ENCODE results near the gene HP1BP3. TPM values are rescaled to one million over a fixed set of nuclear protein-coding genes. Genes with fewer than 3 reads are reported as not detected.

HP1BP3 gene, protein sequence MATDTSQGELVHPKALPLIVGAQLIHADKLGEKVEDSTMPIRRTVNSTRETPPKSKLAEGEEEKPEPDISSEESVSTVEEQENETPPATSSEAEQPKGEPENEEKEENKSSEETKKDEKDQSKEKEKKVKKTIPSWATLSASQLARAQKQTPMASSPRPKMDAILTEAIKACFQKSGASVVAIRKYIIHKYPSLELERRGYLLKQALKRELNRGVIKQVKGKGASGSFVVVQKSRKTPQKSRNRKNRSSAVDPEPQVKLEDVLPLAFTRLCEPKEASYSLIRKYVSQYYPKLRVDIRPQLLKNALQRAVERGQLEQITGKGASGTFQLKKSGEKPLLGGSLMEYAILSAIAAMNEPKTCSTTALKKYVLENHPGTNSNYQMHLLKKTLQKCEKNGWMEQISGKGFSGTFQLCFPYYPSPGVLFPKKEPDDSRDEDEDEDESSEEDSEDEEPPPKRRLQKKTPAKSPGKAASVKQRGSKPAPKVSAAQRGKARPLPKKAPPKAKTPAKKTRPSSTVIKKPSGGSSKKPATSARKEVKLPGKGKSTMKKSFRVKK
- total RNA-seq: 100 to 1,000 TPM; 226 to 240 TPM

DNA sequence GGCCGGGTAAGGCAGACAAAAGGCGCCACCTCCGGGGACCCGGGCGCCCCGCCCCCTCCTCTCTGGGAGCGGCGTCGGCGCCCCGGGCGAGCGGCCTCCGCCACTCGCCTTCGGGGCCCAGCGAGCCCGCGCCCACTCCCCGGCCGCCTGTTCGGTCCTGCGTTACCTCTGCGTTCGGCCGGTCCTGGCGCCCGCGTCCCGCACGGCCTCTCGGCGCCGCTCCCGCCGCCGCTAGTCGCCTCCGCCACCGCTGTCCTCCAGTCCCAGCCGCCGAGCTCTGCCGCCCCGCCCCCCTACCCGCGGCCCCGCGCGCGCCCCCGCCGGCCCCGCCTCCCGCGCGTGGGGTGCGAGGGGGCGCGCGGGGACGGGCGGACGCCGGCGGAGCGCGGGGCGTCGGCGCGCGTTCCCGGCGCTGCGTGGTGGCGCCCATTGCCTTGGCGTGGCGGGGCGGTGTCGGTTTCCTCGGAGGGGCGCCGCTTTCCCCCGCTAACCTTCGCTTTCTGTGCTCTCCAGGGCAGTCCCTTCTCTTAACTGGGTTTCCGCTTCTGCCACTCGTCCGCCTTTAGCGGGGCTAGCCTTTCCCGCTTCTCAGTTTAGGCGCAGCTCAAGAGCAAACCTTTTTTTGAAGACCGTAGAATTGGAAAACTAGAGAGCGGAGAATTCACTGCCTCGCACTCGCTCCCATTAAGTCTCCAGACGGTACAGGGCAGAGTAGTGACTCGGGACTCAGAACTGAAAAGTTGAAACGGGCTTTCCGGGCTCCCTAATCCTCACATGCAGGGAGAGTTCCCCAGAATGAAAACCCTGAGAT is at the start of gene HP1BP3:
Gene HP1BP3, minus strand, starts transcription at position 279 of the 811 bp plus-strand sequence. CDS start 6,867 bp downstream, outside the sequence.
- peaks cover 27% of the 10 kb centered on the region for H3K4me1 Mint-ChIP-seq (ENCODE audit: low read depth)
- peak; percentile 74 for DNase-seq
- peak within 1 kb of the TSS; percentile 87 for H3K4me3 Mint-ChIP-seq
- CTCF ChIA-PET: interaction anchor here (0.6 to 1.2 kb wide), 6 partner anchors 10 to 406 kb away, joined by 3 to 5 read pairs (median 3); no protein-coding TSS in a partner anchor
- H3K9me3 Mint-ChIP-seq: no peaks in the 10 kb centered on the region
- intact Hi-C loops (cut with micrococcal nuclease): loop anchor here (2.0 kb wide), 2 partner anchors 506 to 558 kb away; no protein-coding TSS in a partner anchor
- peak within 1 kb of the TSS; percentile 94 for H3K27ac Mint-ChIP-seq
- H3K27me3 Mint-ChIP-seq (ENCODE audit: low read depth): peaks cover 2% of the 10 kb centered on the region
- peaks cover 6% of the 10 kb centered on the region for H3K36me3 Mint-ChIP-seq (ENCODE audit: low read depth)

- Mint-ChIP-seq H3K4me3 (no peak overlapping the region), H3K9me3 (no peaks in the 10 kb centered on the region), H3K36me3 (ENCODE audit: low read depth) (peaks cover 23% of the 10 kb centered on the region), H3K27ac (no peak overlapping the region), H3K27me3 (ENCODE audit: low read depth) (no peaks in the 10 kb centered on the region), H3K4me1 (ENCODE audit: low read depth) (no peaks in the 10 kb centered on the region)
- no peak for DNase-seq
- CTCF ChIA-PET: no interaction called here
- intact Hi-C loops (cut with micrococcal nuclease): no loop called here
Measured at GRCh38 chr1:20836230-20836629, 49.1 kb upstream of the HP1BP3 start.

DNA sequence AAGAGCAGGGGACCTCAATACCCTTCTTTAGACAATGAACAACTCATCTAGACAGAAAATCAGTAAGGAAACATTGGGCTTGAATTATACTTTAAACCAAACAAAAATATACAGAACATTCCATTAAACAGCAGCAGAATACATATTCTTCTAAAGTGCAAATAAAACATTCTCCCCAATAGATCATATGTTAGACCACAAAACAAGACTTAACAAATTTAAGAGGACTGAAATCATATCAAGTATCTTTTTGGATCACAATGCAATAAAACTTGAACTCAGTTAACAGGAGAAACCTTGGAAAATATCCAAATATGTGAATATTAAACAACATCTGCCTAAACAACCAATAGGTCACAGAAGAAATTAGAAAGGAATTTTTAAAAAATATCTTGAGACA is 47.7 kb upstream of the HP1BP3 start:
- Mint-ChIP-seq H3K27me3 (ENCODE audit: low read depth) (no peaks in the 10 kb centered on the region), H3K4me3 (no peak overlapping the region), H3K36me3 (ENCODE audit: low read depth) (peaks cover 19% of the 10 kb centered on the region), H3K27ac (no peak overlapping the region), H3K4me1 (ENCODE audit: low read depth) (no peaks in the 10 kb centered on the region), H3K9me3 (no peaks in the 10 kb centered on the region)
- no peak for DNase-seq
- CTCF ChIA-PET: no interaction called here
- intact Hi-C loops (cut with micrococcal nuclease): no loop called here

GRCh38 chr1:20834192-20834591 is 47.1 kb upstream of the HP1BP3 start:
- intact Hi-C loops (cut with micrococcal nuclease): no loop called here
- CTCF ChIA-PET: no interaction called here
- peaks cover 19% of the 10 kb centered on the region for H3K36me3 Mint-ChIP-seq (ENCODE audit: low read depth)
- no peak for DNase-seq
- H3K4me1 Mint-ChIP-seq (ENCODE audit: low read depth): no peaks in the 10 kb centered on the region
- no peak overlapping the region for H3K4me3 Mint-ChIP-seq
- H3K27me3 Mint-ChIP-seq (ENCODE audit: low read depth): no peaks in the 10 kb centered on the region
- no peaks in the 10 kb centered on the region for H3K9me3 Mint-ChIP-seq
- no peak overlapping the region for H3K27ac Mint-ChIP-seq

DNA sequence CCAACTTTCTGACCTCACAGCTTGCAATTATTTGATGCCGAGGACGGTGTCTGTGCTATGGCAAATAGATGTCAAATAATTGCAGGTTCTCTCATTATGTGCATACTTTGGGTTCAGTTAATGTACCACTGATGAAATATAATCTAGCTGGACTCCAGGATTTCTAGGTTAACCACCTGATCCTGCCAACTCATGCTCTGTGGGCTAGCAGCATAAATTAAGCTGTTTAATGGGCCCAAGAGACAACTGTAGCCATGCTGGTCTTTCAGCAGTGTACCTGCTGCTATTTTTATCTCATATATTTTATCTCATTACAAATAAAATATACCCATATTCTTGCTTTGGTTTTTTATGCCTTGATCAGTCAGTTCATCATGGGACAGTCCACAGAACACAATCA is 43.3 kb upstream of the HP1BP3 start:
- no peaks in the 10 kb centered on the region for H3K9me3 Mint-ChIP-seq
- intact Hi-C loops (cut with micrococcal nuclease): no loop called here
- peaks cover 20% of the 10 kb centered on the region for H3K36me3 Mint-ChIP-seq (ENCODE audit: low read depth)
- CTCF ChIA-PET: interaction anchor here (0.6 to 1.0 kb wide), 2 partner anchors 134 to 312 kb away, joined by 3 read pairs; no protein-coding TSS in a partner anchor
- no peaks in the 10 kb centered on the region for H3K4me1 Mint-ChIP-seq (ENCODE audit: low read depth)
- H3K27ac Mint-ChIP-seq: no peak overlapping the region
- DNase-seq: no peak
- no peak overlapping the region for H3K4me3 Mint-ChIP-seq
- H3K27me3 Mint-ChIP-seq (ENCODE audit: low read depth): no peaks in the 10 kb centered on the region

DNA sequence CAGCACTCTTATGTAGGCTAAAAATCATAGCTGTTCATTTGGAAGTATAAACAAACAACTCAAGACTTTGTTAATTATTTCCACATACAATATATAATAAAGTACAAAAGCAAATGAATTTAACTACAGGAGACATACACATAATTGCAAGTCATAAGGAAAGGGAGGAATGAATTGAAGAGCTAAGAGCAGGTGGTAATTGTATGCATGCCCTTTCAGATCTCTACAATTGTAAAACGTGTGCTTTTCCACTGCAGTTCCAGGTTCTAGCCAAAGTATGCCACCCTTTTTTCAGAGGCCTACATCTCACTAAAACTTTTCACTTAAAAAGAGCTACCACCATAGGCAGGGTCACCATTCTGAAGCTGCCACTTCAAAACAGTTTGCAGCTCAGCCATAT is 42.8 kb upstream of the HP1BP3 start:
- Mint-ChIP-seq H3K4me3 (no peak overlapping the region), H3K9me3 (no peaks in the 10 kb centered on the region), H3K27me3 (ENCODE audit: low read depth) (no peaks in the 10 kb centered on the region), H3K27ac (no peak overlapping the region), H3K4me1 (ENCODE audit: low read depth) (no peaks in the 10 kb centered on the region), H3K36me3 (ENCODE audit: low read depth) (peaks cover 18% of the 10 kb centered on the region)
- no peak for DNase-seq
- intact Hi-C loops (cut with micrococcal nuclease): no loop called here
- CTCF ChIA-PET: interaction anchor here (1.0 kb wide), 1 partner anchor 133 kb away, joined by 3 read pairs; no protein-coding TSS in a partner anchor

GRCh38 chr1:20829531-20829930 is 42.4 kb upstream of the HP1BP3 start:
- no peaks in the 10 kb centered on the region for H3K27me3 Mint-ChIP-seq (ENCODE audit: low read depth)
- no peak overlapping the region for H3K4me3 Mint-ChIP-seq
- H3K4me1 Mint-ChIP-seq (ENCODE audit: low read depth): no peaks in the 10 kb centered on the region
- H3K9me3 Mint-ChIP-seq: no peaks in the 10 kb centered on the region
- H3K27ac Mint-ChIP-seq: no peak overlapping the region
- DNase-seq: no peak
- H3K36me3 Mint-ChIP-seq (ENCODE audit: low read depth): peaks cover 15% of the 10 kb centered on the region
- intact Hi-C loops (cut with micrococcal nuclease): no loop called here
- CTCF ChIA-PET: interaction anchor here (1.0 kb wide), 1 partner anchor 133 kb away, joined by 3 read pairs; no protein-coding TSS in a partner anchor

GRCh38 chr1:20823845-20824244 is 36.7 kb upstream of the HP1BP3 start:
- H3K27me3 Mint-ChIP-seq (ENCODE audit: low read depth): no peaks in the 10 kb centered on the region
- no peaks in the 10 kb centered on the region for H3K9me3 Mint-ChIP-seq
- CTCF ChIA-PET: no interaction called here
- peaks cover 16% of the 10 kb centered on the region for H3K36me3 Mint-ChIP-seq (ENCODE audit: low read depth)
- intact Hi-C loops (cut with micrococcal nuclease): no loop called here
- no peaks in the 10 kb centered on the region for H3K4me1 Mint-ChIP-seq (ENCODE audit: low read depth)
- no peak overlapping the region for H3K4me3 Mint-ChIP-seq
- H3K27ac Mint-ChIP-seq: no peak overlapping the region
- no peak for DNase-seq

DNA sequence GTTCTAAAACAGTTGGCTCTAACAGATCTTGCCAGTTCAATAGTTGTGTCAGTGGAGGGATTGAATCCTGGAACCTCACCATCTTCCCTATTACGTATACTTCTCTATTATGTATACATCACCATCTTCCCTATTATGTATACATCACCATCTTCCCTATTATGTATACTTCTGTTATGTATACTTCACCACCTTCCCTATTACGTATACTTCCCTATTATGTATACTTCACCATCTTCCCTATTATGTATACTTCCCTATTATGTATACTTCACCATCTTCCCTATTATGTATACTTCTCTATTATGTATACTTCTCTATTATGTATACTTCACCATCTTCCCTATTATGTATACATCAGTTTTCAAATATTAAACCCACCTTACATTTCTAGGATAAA is 34.4 kb upstream of the HP1BP3 start:
- CTCF ChIA-PET: no interaction called here
- Mint-ChIP-seq H3K27me3 (ENCODE audit: low read depth) (no peaks in the 10 kb centered on the region), H3K4me1 (ENCODE audit: low read depth) (no peaks in the 10 kb centered on the region), H3K4me3 (no peak overlapping the region), H3K9me3 (no peaks in the 10 kb centered on the region), H3K27ac (no peak overlapping the region), H3K36me3 (ENCODE audit: low read depth) (peaks cover 9% of the 10 kb centered on the region)
- no peak for DNase-seq
- intact Hi-C loops (cut with micrococcal nuclease): no loop called here

- Mint-ChIP-seq H3K36me3 (ENCODE audit: low read depth) (peaks cover 7% of the 10 kb centered on the region), H3K27ac (no peak overlapping the region), H3K4me3 (no peak overlapping the region), H3K27me3 (ENCODE audit: low read depth) (no peaks in the 10 kb centered on the region), H3K9me3 (no peaks in the 10 kb centered on the region), H3K4me1 (ENCODE audit: low read depth) (no peaks in the 10 kb centered on the region)
- CTCF ChIA-PET: no interaction called here
- intact Hi-C loops (cut with micrococcal nuclease): no loop called here
- no peak for DNase-seq
Measured at GRCh38 chr1:20819818-20820217, 32.7 kb upstream of the HP1BP3 start.

- Mint-ChIP-seq H3K4me1 (ENCODE audit: low read depth) (no peaks in the 10 kb centered on the region), H3K9me3 (no peaks in the 10 kb centered on the region), H3K36me3 (ENCODE audit: low read depth) (peaks cover 4% of the 10 kb centered on the region), H3K27me3 (ENCODE audit: low read depth) (no peaks in the 10 kb centered on the region), H3K27ac (no peak overlapping the region), H3K4me3 (no peak overlapping the region)
- no peak for DNase-seq
- intact Hi-C loops (cut with micrococcal nuclease): no loop called here
- CTCF ChIA-PET: no interaction called here
Measured at GRCh38 chr1:20814534-20814871, 27.4 kb upstream of the HP1BP3 start.

- Mint-ChIP-seq H3K36me3 (ENCODE audit: low read depth) (peaks cover 7% of the 10 kb centered on the region), H3K4me3 (no peak overlapping the region), H3K9me3 (no peaks in the 10 kb centered on the region), H3K4me1 (ENCODE audit: low read depth) (no peaks in the 10 kb centered on the region), H3K27me3 (ENCODE audit: low read depth) (no peaks in the 10 kb centered on the region), H3K27ac (no peak overlapping the region)
- no peak for DNase-seq
- intact Hi-C loops (cut with micrococcal nuclease): no loop called here
- CTCF ChIA-PET: interaction anchor here (1.0 kb wide), 1 partner anchor 383 kb away, joined by 3 read pairs; no protein-coding TSS in a partner anchor
Measured at GRCh38 chr1:20811916-20812315, 24.8 kb upstream of the HP1BP3 start.
